HG02870 (cell line): ENCODE data around the gene VPS52.

Experiments used
- ATAC-seq: cut with Tn5 transposase; IDR thresholded peaks from one replicate; pipeline ENCODE4 v1.9.1; 2021; ENCODE audit warnings: mild to moderate bottlenecking, moderate library complexity; ENCODE audit not compliant: unreplicated experiment

Gene VPS52

GRCh38 chr6:33271468-33272274, at the start of gene VPS52, which contains the start of gene RPS18:
Gene VPS52, minus strand, starts transcription at chr6:33271876. Its CDS starts 201 bp downstream, at chr6:33271675.
Gene RPS18, plus strand, starts transcription at chr6:33272075. Its CDS starts 45 bp downstream, at chr6:33272120.
- peak; percentile 82 for ATAC-seq

GRCh38 chr6:33321227-33321626, 49.6 kb upstream of the VPS52 start:
- ATAC-seq = no peak

- ATAC-seq = no peak
These were observed 48.9 kb upstream of the VPS52 start for GRCh38 chr6:33320315-33321181.

DNA sequence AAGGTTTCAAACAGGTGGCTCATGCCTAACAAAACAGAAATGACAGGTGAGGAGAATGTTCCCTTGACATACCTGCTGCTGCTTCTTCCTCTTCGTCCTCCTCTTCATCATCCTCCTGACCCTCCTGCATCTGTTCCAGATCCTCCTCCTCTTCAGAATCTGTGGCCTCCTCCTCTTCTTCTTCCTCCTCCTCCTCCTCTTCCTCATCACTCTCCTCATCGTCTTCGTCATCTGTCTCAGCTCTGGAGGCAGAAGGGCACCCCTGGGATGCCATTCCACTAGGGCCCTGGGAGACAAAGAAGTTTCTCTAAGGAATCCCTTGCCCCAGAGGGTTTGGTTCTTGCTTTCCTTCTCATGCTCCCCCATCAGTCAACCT, 48.3 kb upstream of the VPS52 start:
- no peak for ATAC-seq

DNA sequence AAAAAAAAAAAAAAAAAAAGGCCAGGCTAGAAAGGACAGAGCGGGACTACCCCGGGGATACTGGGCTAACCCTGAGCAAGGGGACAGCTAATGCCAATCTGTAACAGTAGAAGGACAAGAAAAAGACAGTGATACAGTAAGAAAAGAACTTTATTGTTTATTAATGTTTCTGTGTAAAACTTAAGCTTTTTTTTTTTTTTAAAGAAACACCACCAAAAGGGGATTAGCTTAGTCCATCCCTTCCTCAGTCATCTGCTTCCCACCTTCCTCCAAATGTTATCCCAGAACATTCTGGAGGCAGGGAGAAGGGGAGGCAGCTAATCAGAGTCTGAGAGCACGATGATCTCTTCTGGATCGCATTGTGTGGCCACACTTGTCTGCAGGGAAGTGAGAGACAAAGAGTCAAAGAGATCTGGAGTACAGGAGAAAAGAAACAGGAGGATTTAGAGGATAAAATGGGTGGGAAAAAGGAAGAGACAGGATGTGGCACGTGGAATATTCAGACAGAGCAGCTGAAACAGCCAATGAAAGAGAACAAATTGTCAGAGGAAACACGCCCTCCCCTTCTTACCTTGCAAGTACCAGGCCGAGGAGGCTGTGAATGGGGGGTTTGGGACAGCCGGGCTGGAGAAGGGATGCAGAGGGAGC, 46.9 kb upstream of the VPS52 start:
- no peak for ATAC-seq

DNA sequence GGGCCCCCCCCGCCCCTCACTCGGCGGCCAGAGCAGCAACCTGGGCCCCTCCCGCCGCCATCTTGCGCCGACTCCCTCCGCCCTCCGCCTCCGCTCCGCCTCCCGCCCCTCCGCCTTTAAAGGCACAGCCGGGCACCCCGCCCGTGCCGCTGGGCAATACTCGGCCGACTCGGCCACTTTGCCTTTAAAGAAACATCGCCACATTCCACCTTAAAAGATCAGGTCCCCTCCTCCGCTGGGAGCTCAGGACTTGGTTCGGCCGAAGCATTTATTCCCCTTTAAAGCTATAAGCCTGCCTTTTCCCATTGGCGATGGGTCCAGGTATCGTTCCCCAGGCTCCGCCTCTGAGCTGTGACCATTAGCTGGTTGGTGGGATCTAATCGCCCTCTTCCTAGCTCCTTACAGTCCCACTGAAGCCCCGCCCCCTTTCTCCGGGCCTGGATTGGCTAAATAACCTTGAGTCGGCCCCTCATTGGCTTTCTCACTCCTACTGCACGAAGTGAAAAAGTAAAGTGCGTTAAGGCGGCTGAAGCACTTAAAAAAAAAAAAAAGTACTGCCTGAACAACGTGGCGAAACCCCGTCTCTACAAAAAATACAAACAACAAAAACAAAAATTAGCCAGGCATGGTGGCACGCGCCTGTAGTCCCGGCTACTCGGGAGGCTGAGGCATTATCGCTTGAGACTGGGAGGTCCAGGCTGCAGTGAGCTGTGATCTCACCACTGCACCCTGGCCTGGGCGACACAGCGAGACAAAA, 46.2 kb upstream of the VPS52 start, which contains the start of gene ZBTB22:
ZBTB22 (minus strand) TSS at position 76 of the 757 bp plus-strand sequence. CDS start 828 bp downstream, outside the sequence.
- ATAC-seq = peak; percentile 48

DNA sequence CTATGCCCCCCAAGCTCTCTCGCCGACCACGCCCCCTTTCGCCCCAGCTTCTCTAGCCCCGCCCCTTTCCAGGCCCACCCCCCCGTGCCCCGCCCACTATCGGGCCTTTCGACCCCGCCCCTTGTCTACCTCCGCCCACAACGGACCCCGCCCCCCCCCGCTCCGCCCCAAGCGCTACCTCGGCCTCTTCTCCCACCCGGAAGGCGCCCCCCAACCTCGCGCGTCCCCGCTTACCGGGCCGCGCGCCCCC, 45.7 kb upstream of the VPS52 start:
- no peak for ATAC-seq

GRCh38 chr6:33316603-33317418, 45.1 kb upstream of the VPS52 start:
- ATAC-seq = no peak

GRCh38 chr6:33315793-33316602, 44.3 kb upstream of the VPS52 start:
- no peak for ATAC-seq

DNA sequence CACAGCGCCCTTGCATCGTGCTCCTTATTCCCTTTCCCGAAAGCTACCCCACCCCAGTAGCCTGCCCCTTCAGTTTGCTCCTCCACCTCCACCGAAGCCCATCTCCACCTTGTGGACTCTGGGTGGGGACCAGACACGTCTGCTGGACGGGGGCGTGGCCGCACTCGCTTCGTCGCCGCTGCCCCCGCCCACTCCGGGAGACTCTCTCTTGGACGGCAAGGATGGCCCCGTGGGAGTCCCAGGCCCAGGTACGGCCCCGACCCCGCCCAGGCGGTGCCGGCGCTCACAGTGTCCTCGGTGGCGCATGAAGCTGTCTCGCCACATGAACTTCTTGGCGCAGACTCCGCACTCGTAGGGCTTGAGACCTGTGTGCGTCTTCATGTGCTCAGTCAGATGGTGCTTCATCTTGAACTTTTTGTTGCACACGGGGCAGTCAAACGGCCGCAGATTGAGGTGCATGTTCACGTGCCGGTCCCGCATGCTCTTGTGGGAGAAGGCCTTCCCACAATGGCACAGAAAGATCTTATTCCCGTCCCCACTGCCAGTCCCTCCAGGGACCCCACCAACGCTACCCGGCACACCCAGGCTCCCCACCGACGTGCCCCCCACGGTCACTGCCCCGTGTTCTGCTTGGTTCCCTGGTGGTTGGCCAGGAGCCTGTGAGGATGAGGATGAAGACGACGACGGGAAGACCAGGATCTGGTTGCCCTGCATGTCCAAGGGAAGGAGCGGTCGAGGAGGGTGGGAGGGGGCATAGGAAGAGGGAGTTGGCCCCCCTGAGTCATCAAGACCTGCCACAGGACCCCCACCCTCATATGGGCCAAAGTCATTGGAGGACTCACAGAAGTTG, 43.5 kb upstream of the VPS52 start:
- ATAC-seq = no peak

DNA sequence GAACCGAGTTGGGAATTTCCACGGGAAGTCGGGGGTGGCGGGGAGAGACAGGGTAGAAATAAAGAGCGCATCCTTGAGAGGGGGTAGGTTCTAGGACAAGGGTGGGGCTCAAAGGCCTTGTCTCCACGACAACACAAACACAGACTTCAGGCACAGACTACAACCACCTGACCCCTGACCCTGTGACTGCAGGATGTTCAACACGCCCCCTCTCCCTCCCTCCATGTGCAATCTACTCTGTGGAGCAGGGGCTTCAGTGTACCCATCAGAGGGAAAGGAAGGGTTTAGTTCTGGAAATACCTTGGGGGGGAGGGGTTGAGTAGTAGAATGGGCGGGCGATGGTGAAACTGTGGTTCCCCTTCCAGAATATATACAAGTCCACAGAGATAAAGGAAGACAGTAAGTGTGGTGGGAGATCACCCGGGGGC, 42.9 kb upstream of the VPS52 start:
- no peak for ATAC-seq

GRCh38 chr6:33313709-33314514, 42.2 kb upstream of the VPS52 start, which contains the start of gene TAPBP:
Gene TAPBP, minus strand, starts transcription at chr6:33314078. Its CDS starts 37 bp downstream, at chr6:33314041.
- peak; percentile 35 for ATAC-seq

DNA sequence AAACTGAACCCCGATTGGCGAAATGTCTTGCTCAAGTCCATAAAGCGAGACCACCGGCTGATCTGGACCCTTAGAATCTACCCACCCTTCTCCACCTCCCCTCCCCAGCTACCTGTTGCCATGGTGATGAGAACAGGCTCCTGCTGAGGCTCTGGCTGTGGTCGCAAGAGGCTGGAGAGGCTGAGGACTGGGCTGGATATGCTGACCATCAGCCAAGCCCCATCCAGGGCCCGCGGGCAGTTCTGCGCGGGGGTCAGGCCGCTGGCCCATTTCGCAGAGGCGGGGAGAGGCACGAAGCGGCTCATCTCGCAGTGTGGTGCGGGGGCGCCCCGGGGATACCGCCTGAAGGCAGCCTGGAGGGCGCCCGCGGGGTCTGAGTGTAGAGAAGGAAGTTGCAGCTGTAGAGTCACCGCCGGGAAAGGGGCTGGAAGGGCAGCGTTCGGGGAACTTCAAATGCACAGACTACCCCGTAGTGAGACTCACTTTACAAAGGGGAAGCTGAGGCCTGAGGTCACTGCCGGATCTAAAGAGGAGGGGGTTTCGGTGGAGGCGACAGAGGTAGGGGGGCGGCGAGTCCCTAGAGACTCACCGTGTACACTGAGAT, 41.5 kb upstream of the VPS52 start:
- no peak for ATAC-seq

- ATAC-seq = peak; percentile 33
These were observed 40.9 kb upstream of the VPS52 start for GRCh38 chr6:33312361-33313104.

DNA sequence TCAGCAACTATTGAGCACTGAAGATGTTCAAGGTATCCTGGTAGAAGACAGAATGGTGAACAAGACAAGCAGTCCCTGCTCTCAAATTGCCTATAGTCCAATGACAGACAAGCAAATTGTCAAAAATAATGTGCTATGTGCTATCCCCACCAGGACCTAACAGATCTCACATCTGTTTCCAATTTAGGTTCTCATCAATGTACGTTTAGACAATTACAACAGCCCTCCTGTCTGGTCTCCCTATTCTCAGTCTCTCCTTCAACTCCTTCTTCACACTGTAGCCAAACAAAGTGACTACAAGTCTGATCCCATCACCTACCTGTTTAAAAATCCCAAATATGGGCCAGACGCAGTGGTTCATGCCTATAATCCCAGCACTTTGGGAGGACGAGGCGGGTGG, 34.7 kb upstream of the VPS52 start:
- ATAC-seq = no peak

GRCh38 chr6:33305052-33305451, 33.4 kb upstream of the VPS52 start:
- ATAC-seq = no peak
